T-helper 2 cell treated with Interferon-gamma antibody and Interleukin-4, amounts not matched to agents 100 ng/mL and 5 ng/mL, for 36 hours (primary cell): ENCODE results near the gene ORC3. TPM values are rescaled to one million over a fixed set of nuclear protein-coding genes. Genes with fewer than 3 reads are reported as not detected.

Source experiments
- total RNA-seq: library from RNA; stranded (reverse); gene quantifications from 2 replicates; pipeline ENCODE4 v1.2.3, GENCODE V29; 2022

The ORC3 gene
- total RNA-seq, 1 donor from 2014 or later = 30.1 TPM

Other genes starting within 250 kb of the ORC3 start
- 1.3 and 2.2 TPM in 2 replicates for gene C6orf163, start 245.3 kb upstream of the ORC3 start, total RNA-seq
- 0.07 TPM in 1 of 2 replicates, not detected in the other for gene CFAP206, start 182.2 kb upstream of the ORC3 start, total RNA-seq
- gene SLC35A1, start 117.2 kb upstream of the ORC3 start, total RNA-seq = 12.4 and 12.5 TPM in 2 replicates
- 24.6 and 27.4 TPM in 2 replicates for gene RARS2, start 148 bp upstream of the ORC3 start, total RNA-seq
- 33.6 and 37.7 TPM in 2 replicates for gene AKIRIN2, start 112.1 kb downstream of the ORC3 start, total RNA-seq